Raji (cell line): ENCODE results near the gene ST8SIA2.

Source experiments
- POLR2A ChIP-seq: IDR thresholded peaks from 2 replicates; pipeline ENCODE4 v1.6.1; 2011; ENCODE audit warnings: low read depth, low read length, control low read depth; ENCODE audit not compliant: insufficient read depth

ST8SIA2 gene

DNA sequence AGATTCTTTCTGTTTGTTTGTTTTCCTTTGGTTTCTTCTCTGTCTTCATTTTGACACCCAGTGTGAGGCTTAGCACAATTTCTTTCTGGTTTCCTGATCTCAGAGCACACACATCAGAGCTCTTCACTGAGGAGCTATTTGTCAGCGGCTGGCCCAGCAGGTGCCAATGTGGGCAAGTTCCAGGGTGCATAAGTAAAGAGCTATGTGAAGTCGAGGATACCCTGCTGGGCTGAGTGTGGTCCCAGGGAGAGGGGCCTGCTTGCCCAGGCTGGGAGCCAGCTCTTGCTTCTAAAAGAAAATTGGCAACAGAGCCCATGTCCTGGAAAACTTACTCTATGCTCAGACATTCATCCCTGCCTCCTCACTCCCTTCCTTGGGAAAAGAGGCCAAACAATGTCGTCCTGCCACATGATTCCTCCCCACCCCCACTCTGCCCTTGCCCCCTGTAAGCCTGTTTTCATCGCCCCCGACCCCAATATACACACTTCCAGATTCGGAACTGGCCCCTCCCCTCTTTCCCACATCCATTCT is 101.2 kb downstream of the ST8SIA2 start:
- no peak for TF ChIP-seq POLR2A

DNA sequence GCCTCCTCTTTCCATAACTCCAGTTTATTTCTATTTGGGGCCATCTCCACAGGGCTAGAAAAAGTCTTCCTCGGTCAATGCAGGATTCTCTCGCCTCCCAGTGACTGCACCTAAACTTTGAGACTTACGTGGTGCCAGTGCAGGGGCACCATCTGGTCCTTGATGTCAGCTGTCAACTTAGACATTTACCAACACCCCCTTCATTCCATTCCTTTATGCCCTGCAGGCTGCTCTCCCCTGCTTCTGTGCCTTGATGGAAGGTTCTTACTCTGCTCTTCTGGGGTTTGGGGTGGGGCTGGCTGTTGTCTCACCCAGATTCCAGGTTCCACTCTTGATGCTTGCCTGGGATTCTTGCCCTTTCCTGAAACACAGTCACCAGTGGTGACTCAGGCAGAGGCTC is 101.8 kb downstream of the ST8SIA2 start:
- no peak for TF ChIP-seq POLR2A

DNA sequence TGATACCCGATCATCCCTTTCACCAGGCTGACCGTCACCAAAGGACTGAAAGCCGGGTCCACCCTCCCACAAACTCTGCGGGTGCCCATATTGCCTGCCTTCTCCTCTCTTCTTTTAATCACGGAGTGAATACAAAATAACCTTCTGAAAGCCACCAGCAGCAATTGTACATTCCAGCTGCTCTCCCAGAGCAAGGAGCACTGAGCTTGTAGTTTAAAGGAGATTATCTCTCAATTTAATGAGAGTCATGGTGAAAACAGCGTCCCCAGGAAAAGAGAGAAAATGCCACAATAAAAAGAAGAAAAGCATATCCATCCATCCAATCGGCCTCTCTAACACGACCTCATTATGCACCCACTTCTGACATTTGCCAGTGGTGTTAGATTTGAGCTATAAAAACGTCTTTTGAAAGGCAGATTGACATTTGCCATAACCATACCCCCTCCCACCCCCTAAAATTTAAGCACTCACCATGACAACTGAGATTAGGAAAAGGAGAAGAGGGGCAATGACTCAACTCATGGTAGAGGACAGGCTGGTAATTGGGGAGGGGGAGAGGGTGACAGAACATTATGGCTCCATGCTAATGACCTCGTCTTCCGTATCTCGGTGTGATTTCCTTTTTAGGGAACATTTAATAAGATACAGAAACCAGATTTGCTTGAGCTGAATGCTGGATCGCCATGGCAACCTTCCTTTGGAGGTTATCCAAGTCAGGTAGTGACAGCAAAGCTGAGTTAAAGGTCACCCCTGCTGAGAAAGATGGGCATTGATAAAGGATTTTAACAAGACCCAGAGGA is 106.2 kb downstream of the ST8SIA2 start:
- TF ChIP-seq POLR2A = no peak

DNA sequence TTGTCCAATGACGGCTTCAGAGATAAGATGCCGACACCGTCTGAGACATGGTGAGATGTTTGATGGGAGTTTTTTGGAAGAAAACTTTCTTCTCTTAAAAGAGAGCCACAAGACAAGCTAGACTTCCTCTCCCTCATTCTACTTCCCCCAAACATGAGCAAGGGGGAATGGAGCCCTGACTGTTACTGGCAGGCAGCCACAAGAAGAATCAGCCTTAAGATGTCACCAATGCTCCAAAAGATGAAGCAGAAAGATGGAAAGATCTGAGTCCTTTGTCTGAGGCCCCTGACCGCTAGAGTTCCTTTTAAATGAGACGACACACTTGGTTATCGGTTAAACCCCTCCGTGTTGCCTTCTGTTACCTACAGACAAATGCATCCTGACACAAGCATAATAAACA is 108.7 kb downstream of the ST8SIA2 start:
- no peak for TF ChIP-seq POLR2A

DNA sequence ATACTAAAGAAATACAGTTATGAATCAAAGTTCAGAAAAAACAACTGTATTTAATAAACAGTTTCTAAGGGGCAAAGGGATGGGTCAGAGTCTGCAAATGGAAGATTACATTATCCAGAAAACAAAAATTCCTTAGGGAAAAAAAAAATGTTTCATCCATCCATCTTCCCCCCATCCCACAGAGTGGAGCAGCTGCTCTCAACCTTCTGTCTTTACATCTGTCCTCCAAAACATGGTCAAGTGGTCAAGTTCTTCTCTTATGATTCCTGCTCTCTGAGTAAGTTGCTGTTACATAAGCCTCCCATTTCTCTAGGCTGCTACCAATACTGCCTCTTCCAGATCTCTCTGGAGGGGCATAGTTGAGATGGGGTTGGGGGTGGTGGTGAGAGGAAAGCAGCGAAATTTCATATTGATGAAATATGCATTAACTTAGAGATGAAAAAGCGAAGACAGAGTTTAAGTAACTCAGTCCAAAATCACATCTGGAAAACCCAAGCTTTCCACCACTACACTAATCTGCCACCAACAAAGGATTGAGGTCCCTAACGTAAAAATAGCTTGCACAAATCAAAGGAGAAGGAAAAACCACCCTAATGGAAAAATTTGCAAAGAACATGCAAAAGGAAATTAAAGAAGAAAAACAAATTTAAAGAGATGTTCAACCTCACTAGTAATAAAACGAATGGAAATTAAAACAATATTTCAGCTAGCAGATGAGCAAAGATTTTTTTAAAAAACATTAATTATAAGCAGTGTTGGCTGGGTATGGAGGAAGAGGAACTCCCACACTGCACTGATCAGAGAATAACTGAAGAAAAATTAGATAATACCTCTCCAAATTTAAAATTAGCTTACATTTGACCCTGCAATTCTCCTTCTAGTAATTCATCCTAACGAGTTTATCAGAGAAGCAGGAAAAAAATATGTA is 109.5 kb downstream of the ST8SIA2 start:
- no peak for TF ChIP-seq POLR2A

DNA sequence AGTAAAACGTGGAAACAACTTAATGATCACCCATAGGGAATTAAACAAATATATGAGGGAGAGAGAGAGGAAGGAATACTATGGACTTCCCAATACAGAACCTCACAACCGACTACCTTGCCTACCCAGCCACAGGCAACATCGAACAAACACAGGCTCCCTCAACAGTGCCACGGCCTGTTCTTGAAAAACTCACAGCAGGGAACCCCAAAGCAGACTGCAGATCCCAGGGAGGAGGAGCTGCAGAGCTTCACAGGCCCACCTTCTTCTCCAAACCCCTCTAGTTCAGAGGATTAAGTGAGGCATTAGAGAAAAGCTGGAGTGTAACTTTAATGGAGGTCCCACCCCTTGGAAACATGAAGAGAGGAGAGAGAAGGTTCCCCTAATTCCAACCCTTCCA is 110.2 kb downstream of the ST8SIA2 start:
- no peak for TF ChIP-seq POLR2A

DNA sequence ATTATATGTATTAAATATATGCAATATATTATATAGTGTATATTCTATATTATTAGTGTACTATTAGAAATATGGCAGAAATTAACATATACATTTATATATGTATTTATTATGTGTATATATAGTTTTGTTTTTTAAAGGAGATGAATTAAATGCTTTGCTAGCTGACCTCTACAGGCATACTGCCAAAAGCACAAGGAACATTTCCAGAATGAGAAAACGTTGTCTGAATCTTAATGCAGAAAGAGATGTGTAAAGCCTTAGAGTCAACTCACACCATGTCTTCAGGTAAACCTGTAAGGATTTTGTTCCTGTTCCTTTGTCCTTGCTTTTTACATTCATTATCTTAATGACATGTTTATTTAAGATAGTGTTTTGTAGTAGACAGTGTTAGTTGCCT is 111.9 kb downstream of the ST8SIA2 start:
- TF ChIP-seq POLR2A = no peak

DNA sequence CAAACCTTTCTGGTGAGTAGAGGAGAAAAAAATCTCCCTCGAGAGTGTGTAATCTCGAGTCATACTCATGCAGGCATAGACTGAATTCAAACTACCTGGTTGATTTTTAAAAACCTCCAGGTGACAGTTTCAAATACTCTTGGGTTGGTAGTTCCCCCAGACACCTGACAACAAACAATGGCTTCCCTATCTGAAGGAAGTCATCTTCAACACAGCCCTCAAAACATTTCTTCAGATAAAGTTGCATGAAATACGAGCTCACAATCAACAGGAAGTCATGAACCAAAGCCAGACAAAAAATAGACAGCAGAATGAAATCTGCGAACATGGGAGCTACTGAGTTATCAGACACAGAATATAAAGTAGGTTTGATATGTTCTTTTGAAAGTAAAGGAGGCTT is 112.8 kb downstream of the ST8SIA2 start:
- TF ChIP-seq POLR2A = no peak

DNA sequence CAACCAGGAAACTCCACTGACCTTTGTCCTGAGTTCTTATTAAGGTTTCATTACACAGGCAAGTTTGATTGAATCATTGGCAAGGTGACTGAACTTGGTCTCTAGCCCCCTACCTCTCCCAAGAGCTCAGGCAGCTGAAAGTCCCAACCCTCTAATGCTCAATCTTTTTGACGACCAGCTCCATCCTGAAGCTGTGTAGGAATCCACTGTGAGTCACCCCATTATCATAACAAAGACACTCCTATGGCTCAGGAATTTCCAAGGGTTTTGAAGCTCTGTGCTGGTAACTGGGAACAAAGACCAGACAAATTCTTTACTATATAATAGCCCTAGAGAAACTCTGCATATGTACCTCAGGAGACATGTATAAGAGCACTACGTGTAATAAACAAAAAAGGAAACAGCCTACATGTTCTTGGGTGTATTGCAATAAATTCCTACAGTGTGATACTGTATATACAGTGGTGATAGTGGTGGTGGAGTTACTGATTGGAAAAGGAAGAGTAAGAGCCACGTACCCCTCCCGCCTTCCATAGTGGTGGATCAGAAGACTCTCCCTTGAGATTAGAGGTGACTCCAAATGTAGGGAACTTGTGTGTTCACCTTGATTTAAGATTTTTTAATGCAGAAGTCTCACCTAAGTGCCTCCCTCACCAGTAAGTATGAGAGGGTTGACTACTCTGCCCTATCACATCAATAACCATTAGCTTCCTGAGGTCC is 116.6 kb downstream of the ST8SIA2 start:
- TF ChIP-seq POLR2A = no peak
